Aorta (tissue), 5 donors: ENCODE results near the gene C11orf24. TPM values are rescaled to one million over a fixed set of nuclear protein-coding genes. Genes with fewer than 3 reads are reported as not detected.

ENCODE experiments used
- ATAC-seq: fragments of 200-7000 bp; cut with Tn5 transposase; one replicate; pipeline ENCODE4 v1.9.1; 2022; ENCODE audit warnings: moderate library complexity; ENCODE audit not compliant: low FRiP score
- DNase-seq, 2 donors: peaks; one replicate each; pipeline ENCODE4 v3.0.0-alpha.2; 2020
- H3K27ac ChIP-seq, 2 donors: one replicate each; pipeline ENCODE4 v1.5.1; 2013; ENCODE audit warnings: low read length in 2 of 2, mild to moderate bottlenecking in 2 of 2, moderate library complexity in 2 of 2, control low read depth in 1 of 2, inconsistent platforms in 1 of 2, low read depth in 1 of 2
- H3K27me3 ChIP-seq, 2 donors: one replicate each; pipeline ENCODE4 v1.6.1; 2013; ENCODE audit warnings: control low read depth in 1 of 2, low read length in 1 of 2, mild to moderate bottlenecking in 1 of 2, moderate library complexity in 1 of 2; ENCODE audit not compliant: insufficient read depth in 2 of 2, control insufficient read depth in 1 of 2
- H3K36me3 ChIP-seq, 2 donors: one replicate each; pipeline ENCODE4 v1.6.1; 2013; ENCODE audit warnings: control low read depth in 1 of 2, low read length in 1 of 2, mild to moderate bottlenecking in 1 of 2; ENCODE audit not compliant: insufficient read depth in 2 of 2, control insufficient read depth in 1 of 2
- H3K4me1 ChIP-seq, 2 donors: one replicate each; pipeline ENCODE4 v1.6.1; 2013; ENCODE audit warnings: low read length in 2 of 2, control low read depth in 1 of 2, mild to moderate bottlenecking in 1 of 2, moderate library complexity in 1 of 2; ENCODE audit not compliant: insufficient read depth in 2 of 2, control insufficient read depth in 1 of 2
- H3K4me3 ChIP-seq, 2 donors: one replicate each; pipeline ENCODE4 v1.5.1; 2013; ENCODE audit warnings: low read length in 2 of 2, control low read depth in 1 of 2, mild to moderate bottlenecking in 1 of 2
- H3K9me3 ChIP-seq: one replicate; pipeline ENCODE4 v1.6.1; 2013; ENCODE audit warnings: mild to moderate bottlenecking, low read length; ENCODE audit not compliant: control insufficient read depth
- WGBS, 2 donors: extraction: QIAGEN DNeasy Blood & Tissue Kit; methylation state at CpG; one replicate each; pipeline ENCODE4 v1.1.7; 2013; 5-methylcytosine and 5-hydroxymethylcytosine counted together
- intact Hi-C, 2 donors: fragments of 100-400 bp; cut with DNase I; formaldehyde crosslinking; loops; one replicate each; pipeline versions ENCODE4 v1.14.2 to v1.15.0; 2022
- long read RNA-seq, 2 donors: library from polyadenylated mRNA; unstranded; transcript quantifications; one replicate each; pipeline ENCODE4 v2.0.0, GENCODE V29; 2020 to 2021
- polyA plus RNA-seq, 2 donors: library from polyadenylated mRNA; stranded (reverse); fragments of 200-250 nt; gene quantifications; one replicate each; pipeline ENCODE4 v1.2.3, GENCODE V29; 2013
- total RNA-seq, 2 donors: library from RNA; stranded (reverse); fragmentation: NEBNext Ultra II Directional; extraction: Animal tissue kit (Norgen Biotek cat#: 25700); gene quantifications; one replicate each; pipeline ENCODE4 v1.2.1, GENCODE V29; 2021
- donor health status: healthy with polysubstance abuse.
- donor health status: Bipolar disorder and iron deficiency.
- donor health status: DM: no; HTN: no; CAD: no.
- donor health status: DM: no; HTN: no; CAD: no.
- donor health status: DM: yes; HTN: yes; CAD: no.

C11orf24 gene
- total RNA-seq (10 to 100 TPM; 48.9 to 65.5 TPM), polyA plus RNA-seq (10 to 100 TPM; 37.7 to 39.1 TPM)
- long read RNA-seq, donor 1, transcript C11orf24-201 (4 exons, 2,063 nt), result major isoform, 85 of 138 reads
- long read RNA-seq, donor 1, partial matches to known transcripts, result 30 of 138 reads
- long read RNA-seq, donor 1, other reads (novel, unspliced or antisense), result 23 of 138 reads
- long read RNA-seq, donor 2, transcript C11orf24-201 (4 exons, 2,063 nt), result major isoform, 8 of 20 reads
- long read RNA-seq, donor 2, partial matches to known transcripts, result 5 of 20 reads
- long read RNA-seq, donor 2, other reads (novel, unspliced or antisense), result 7 of 20 reads

DNA sequence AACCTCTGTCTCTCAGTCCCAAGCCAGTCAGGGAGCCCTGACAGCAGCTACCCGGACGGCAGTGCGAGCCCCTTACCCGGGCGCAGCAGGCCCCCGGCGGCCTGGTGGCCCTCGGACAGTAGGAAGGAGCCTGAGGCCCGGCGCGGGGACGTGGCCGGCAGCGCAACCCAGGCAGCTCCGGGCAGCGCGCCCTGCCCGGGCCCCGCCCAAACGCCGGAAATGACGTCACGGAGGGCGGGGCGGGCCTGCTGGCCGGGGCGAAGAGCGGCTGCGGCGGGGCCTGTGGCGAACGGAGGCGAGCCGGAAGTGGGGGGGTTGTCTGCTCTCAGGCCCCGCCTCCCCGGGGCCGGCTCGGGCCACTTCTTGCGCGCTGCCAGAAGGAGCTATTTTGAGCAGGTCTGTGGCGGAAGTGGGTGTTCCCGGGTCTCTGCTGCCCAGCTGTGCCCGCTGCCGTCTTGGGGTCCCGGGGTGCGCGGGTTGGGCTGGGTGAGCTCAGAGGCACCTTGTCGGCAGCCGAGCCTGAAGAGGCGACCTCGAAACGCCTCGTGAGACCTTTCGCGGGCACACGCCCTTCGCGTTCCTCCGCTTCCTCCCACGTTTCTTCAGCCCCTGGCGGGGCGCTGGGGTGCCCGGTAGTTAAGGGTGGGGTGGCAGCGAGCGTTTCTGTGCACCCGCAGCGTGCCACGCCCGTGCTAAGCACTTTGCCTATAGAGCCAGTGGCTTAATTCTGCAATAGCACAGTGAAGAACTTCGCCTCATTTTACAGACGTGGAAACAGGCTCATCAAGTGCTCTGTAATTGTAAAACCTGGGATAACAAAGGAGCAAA, at the start of gene C11orf24:
C11orf24 (minus strand) TSS at position 193 of the 828 bp plus-strand sequence. CDS start 8,206 bp downstream, outside the sequence.
- Histone ChIP-seq H3K4me3 (peak within 1 kb of the TSS; percentile 75 to 79), H3K27ac (peak within 1 kb of the TSS; percentile 87 to 90), H3K4me1 (peaks cover 0 to 3% of the 10 kb centered on the region in 2 donors), H3K9me3 (no peaks in the 10 kb centered on the region), H3K36me3 (peaks cover 0 to 3% of the 10 kb centered on the region in 2 donors), H3K27me3 (no peaks in the 10 kb centered on the region)
- WGBS, 2 donors, result 0 to 1% methylated on average over 65 to 71 of the region's 71 CpGs
- ATAC-seq (peak; percentile 98), DNase-seq (peak; percentile 97 to 98)
- intact Hi-C loops, result loop anchor here (1.0 to 10.0 kb wide), 3 partner anchors 40 to 112 kb away; partner anchors contain the start of genes LRP5 (in 2 of the 2) and KMT5B (in 1 of the 2)

DNA sequence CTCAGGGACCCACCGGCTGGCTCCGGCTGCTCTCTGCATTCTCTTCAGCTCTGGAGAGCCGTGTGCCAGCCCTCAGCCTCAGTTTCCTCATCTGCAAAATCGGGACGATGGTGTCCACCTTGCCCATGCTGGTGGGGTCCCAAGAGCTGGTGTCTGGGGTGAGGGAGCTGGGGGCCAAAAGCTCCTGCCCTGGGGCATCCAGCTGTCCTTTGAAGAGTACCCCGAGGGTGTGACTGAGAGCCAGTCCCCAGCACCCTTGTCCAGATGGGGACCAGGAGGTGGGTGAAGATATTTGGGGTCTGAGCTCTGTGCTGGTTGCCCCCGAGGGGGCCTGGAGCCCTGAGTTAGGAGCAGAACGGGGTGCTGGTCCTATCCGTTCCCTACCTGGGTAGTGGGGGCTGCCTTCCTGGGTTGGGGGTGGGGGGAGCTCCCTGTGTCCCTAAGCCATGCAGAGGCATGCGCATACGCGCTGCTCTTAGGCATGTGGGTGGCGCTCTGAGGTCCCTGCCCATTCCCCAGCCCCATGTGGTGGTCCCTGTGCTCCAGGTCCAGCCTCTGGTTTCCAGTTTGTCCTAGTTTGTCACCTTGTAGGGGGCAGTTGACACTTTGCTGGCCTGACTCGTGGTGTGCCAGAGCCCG, 45.5 kb upstream of the C11orf24 start:
- Histone ChIP-seq H3K4me3 (no peak overlapping the region), H3K9me3 (no peaks in the 10 kb centered on the region), H3K36me3 (no peaks in the 10 kb centered on the region), H3K27me3 (no peaks in the 10 kb centered on the region), H3K4me1 (no peaks in the 10 kb centered on the region), H3K27ac (no peak overlapping the region)
- DNase-seq (no peak), ATAC-seq (no peak)
- 71 to 73% methylated on average over 15 of the region's 15 CpGs for WGBS, 2 donors
- intact Hi-C loops, result no loop called here

DNA sequence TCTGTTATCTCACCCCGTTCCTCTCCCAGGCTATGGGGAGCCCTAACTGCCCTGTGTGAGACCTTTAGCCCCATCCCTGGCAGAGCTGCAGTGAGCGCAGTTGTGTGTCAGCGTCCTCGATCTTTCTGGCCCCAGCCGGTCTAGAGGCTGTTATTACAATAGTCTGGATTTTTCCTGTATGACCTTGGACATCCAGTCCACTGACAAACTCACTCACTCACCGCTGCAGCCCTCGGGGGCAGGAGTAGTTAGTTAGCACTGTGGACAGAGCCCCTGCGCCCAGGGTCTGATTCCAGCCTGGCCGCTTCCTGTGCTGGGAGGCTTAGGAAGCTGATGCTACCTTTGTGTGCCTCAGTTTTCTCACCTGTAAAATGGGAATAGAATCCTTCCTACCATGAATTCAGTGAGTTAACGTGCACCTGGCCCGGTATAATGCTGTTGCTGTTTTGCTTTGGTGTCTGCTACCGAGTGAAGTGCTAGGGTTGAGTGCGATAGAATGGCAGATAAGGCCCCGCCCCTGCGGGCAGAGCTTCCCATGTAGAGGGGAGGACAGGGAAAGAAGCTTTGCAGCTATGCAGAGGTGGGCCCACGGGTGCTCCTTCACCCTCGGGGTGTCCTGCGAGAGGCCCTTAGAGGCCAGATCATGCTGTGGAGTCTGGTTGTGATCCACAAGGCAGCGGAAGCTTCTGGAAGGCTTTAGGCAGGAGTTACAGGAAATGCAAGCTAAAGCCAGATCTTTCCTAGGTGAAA, 43.6 kb upstream of the C11orf24 start:
- ATAC-seq, result peak; percentile 5
- whole genome bisulfite sequencing, 2 donors, result 59 to 60% methylated on average over 19 of the region's 19 CpGs
- Histone ChIP-seq H3K36me3 (no peaks in the 10 kb centered on the region), H3K27me3 (no peaks in the 10 kb centered on the region), H3K9me3 (no peaks in the 10 kb centered on the region), H3K4me1 (no peaks in the 10 kb centered on the region), H3K4me3 (peak overlapping the region in 1 of 2 donors; percentile 23), H3K27ac (peak overlapping the region; percentile 29 to 65)
- no peak for DNase-seq
- intact Hi-C loops, result loop anchor here in 1 of 2 donors (2.0 kb wide), 1 partner anchor 65 kb away; no protein-coding TSS in a partner anchor

DNA sequence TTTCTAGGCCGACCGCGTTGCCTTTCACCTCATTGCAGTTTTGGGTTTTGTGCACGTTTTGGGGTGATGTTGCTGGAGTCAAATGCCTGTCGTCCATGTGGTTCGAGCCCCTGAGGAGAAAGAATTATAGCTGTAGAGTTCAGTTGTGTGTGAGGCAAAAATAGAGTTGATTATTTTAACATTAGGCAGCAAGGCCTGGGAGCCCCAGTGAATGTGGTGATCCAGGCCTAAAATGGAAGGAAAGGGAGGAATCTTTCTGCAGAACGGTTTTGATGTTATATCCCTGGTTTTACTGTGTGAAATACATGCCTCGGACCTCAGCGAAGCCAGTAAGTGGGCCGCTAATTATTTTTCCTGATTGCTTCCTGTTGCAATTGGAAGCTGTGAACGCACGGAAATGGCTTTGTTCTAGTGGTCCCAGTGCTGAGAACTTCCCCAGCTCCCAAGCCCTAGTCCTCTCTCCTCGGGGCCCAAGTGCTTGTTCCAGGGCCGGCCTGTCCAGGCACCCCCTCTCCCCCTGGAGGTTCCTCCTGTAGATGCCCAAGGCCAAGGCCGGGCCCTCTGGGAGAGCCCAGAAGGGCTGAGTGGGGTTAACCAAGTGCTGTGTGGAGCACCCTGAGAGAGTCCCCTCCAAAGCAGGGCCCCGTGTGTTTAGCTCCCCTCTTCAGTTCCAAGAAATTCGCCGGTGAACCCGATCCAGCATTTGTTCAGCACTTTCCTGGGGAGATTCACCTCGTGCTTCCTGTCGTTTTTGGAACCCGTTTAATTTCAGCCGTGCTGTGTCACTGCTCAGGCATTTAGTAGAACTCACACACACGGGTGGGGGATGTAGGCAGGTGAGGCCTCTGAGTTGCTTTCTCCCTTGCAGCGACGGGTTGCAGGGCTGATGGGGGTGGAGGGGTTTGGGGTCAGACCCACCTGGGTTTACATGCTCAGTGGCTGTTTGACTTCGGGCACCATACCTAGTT, 42.7 kb upstream of the C11orf24 start:
- Histone ChIP-seq H3K36me3 (no peaks in the 10 kb centered on the region), H3K9me3 (no peaks in the 10 kb centered on the region), H3K27me3 (no peaks in the 10 kb centered on the region), H3K4me3 (peak overlapping the region; percentile 16 to 97), H3K4me1 (no peaks in the 10 kb centered on the region), H3K27ac (peak overlapping the region; percentile 65 to 77)
- no peak for DNase-seq
- WGBS, 2 donors, result 9% methylated on average over 27 of the region's 27 CpGs
- intact Hi-C loops, result loop anchor here (2.0 to 5.0 kb wide), 3 partner anchors 42 to 68 kb away; partner anchors contain the start of gene C11orf24 (in 2 of the 2)
- ATAC-seq, result peak; percentile 12

DNA sequence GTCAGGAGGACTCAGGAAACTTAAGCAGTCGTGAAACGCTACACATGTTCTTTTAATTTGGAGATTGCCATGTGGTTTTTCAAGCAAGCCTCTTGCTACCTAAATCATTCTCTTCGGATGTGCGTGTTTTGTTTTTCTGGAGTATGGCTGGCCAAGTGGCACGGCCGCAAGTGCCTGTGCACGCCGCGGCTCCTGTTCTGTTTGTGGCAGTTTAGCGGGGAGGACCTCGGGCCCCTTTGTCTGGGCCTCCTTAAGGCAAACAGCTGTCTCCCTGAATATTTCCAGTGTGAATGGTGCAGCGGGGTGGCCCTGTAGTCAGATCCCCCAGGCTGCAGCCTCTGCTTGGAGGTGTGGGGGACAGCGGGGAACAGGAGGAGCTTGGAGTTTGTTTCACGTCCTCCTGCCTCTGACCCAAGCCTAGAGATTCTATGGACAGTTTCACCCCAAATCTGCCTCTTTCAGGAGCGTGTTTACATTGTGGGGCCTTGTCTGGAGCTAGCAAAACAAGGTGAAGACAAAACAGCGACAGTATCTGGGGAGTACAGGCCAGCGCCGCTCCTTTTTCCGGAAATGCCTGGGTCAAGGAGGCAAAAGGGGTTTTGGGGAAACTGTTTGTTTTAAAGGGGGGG, 41.9 kb upstream of the C11orf24 start:
- Histone ChIP-seq H3K4me1 (no peaks in the 10 kb centered on the region), H3K36me3 (no peaks in the 10 kb centered on the region), H3K27ac (peak overlapping the region; percentile 65 to 77), H3K4me3 (peak overlapping the region; percentile 16 to 97), H3K9me3 (no peaks in the 10 kb centered on the region), H3K27me3 (no peaks in the 10 kb centered on the region)
- no peak for ATAC-seq
- WGBS, 2 donors, result 3 to 6% methylated on average over 19 of the region's 19 CpGs
- intact Hi-C loops, result loop anchor here (1.0 to 5.0 kb wide), 4 partner anchors 41 to 69 kb away; partner anchors contain the start of gene C11orf24 (in 2 of the 2)
- no peak for DNase-seq

DNA sequence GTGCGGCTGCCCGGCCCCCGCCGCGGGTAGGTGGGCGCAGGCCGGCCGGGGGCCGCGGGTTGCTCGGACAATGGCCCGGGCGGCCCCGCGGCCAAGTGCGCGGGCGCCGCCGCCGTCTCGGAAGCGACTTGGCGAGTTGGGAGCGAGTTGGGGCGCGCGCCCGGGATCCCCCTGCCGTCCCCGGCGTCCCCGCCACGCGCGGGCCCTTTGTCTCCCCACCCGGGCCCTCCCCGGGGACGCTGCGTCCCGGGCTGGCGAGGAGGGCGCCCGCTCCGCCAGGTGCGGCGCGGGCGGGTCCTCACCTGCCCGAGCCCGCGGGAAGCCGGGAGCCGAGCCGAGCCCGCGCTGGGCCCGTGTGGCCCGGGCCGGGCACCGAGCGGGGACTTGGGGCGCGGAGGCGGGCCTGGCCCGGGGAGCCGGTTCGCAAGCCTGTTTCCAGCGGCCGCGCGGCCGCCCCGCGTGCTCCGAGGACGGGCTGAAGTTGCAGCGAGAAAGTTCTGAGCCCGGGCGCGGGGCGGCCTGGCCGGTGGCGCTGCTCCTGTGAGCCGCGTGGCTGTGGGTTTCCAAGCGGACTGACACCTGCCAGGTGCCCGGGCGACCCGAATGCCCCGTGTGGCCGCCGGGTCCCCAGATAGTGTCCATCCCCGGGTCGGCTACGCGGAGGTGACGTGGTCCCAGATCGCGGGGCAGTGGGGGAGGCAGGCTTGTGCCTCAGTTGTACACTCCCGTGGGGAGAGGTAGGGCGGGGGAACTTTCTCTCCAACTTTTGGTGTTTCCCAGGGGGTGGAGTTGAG, 41.2 kb upstream of the C11orf24 start:
- 1% methylated on average over 69 to 102 of the region's 102 CpGs for WGBS, 2 donors
- H3K4me1 ChIP-seq, result no peaks in the 10 kb centered on the region
- H3K27me3 ChIP-seq, result no peaks in the 10 kb centered on the region
- intact Hi-C loops, result loop anchor here (1.0 to 5.0 kb wide), 3 partner anchors 41 to 69 kb away; partner anchors contain the start of gene C11orf24 (in 2 of the 2)
- H3K9me3 ChIP-seq, result no peaks in the 10 kb centered on the region
- no peaks in the 10 kb centered on the region for H3K36me3 ChIP-seq
- DNase-seq, result no peak
- peak; percentile 17 for ATAC-seq
- peak overlapping the region; percentile 16 to 97 for H3K4me3 ChIP-seq
- peak overlapping the region; percentile 38 to 45 for H3K27ac ChIP-seq
